Hepatocyte (in vitro differentiated cells): ENCODE data around the gene BRIP1. TPM values are rescaled to one million over a fixed set of nuclear protein-coding genes. Genes with fewer than 3 reads are reported as not detected.
A peak's percentile ranks its signal among the peaks of the same experiment; 100 is the strongest.

ENCODE experiments used
- DNase-seq: peaks from one replicate; pipeline ENCODE4 v3.0.0-alpha.2; 2016; ENCODE audit warnings: low spot score
- H2AFZ ChIP-seq: fragments of 200-600 bp; sonication (generic); 2 replicates; pipeline ENCODE4 v1.6.0; 2016; ENCODE audit warnings: antibody characterized with exemption, mild to moderate bottlenecking
- H3K27ac ChIP-seq: fragments of 200-600 bp; sonication (generic); 2 replicates; pipeline ENCODE4 v1.5.1; 2016; ENCODE audit warnings: mild to moderate bottlenecking
- H3K27me3 ChIP-seq: fragments of 200-600 bp; sonication (generic); 2 replicates; pipeline ENCODE4 v1.6.1; 2016
- H3K36me3 ChIP-seq: fragments of 200-600 bp; sonication (generic); replicated peaks from 2 replicates; pipeline ENCODE4 v1.5.1; 2016; ENCODE audit warnings: low read depth; ENCODE audit not compliant: insufficient read depth
- H3K4me1 ChIP-seq: fragments of 200-600 bp; sonication (generic); 2 replicates; pipeline ENCODE4 v1.5.1; 2016; ENCODE audit warnings: mild to moderate bottlenecking, moderate library complexity; ENCODE audit not compliant: insufficient read depth
- H3K4me2 ChIP-seq: fragments of 200-600 bp; sonication (generic); 2 replicates; pipeline ENCODE4 v1.6.0; 2016
- H3K4me3 ChIP-seq: fragments of 200-600 bp; sonication (generic); 2 replicates; pipeline ENCODE4 v1.5.1; 2016; ENCODE audit warnings: mild to moderate bottlenecking
- H3K79me2 ChIP-seq: fragments of 200-600 bp; sonication (generic); 2 replicates; pipeline ENCODE4 v1.6.0; 2017; ENCODE audit warnings: mild to moderate bottlenecking
- H3K9me2 ChIP-seq: fragments of 200-600 bp; sonication (generic); replicated peaks from 2 replicates; pipeline ENCODE4 v1.6.0; 2017; ENCODE audit warnings: mild to moderate bottlenecking; ENCODE audit not compliant: insufficient read depth
- H3K9me3 ChIP-seq: fragments of 200-600 bp; sonication (generic); 2 replicates; pipeline ENCODE4 v1.5.1; 2016; ENCODE audit warnings: low read depth, mild to moderate bottlenecking
- H4K20me1 ChIP-seq: fragments of 200-600 bp; sonication (generic); 2 replicates; pipeline ENCODE4 v1.6.0; 2016; ENCODE audit warnings: mild to moderate bottlenecking; ENCODE audit not compliant: insufficient read depth, poor library complexity, severe bottlenecking
- EZH2 ChIP-seq: fragments of 200-600 bp; sonication (generic); IDR thresholded peaks from 2 replicates; pipeline ENCODE4 v1.6.1; 2016; ENCODE audit warnings: antibody characterized with exemption, mild to moderate bottlenecking, borderline replicate concordance
- EZH2phosphoT487 ChIP-seq: fragments of 200-600 bp; sonication (generic); IDR thresholded peaks from one replicate; pipeline ENCODE4 v1.6.1; 2018; ENCODE audit warnings: antibody characterized with exemption, mild to moderate bottlenecking, low read depth, moderate library complexity; ENCODE audit not compliant: unreplicated experiment, severe bottlenecking
- WGBS: methylation state at CpG from one replicate; pipeline ENCODE4 v1.1.6; 2016; ENCODE audit warnings: low lambda C conversion rate; ENCODE audit errors: missing lambda C conversion rate; 5-methylcytosine and 5-hydroxymethylcytosine counted together
- polyA plus RNA-seq: library from polyadenylated mRNA; unstranded; fragments of >200 nt; fragmentation: Nextera tagmentation; extraction: Ambion mirVana; gene quantifications from 2 replicates; pipeline ENCODE4 v1.2.1, GENCODE V29; 2016
- total RNA-seq: library from RNA; depleted of rRNA; stranded (reverse); fragments of >200 nt; gene quantifications from 2 replicates; pipeline ENCODE4 v1.2.3, GENCODE V29; 2014
- TF ChIP-seq, protein P1 (sequence below): fragments of 200-600 bp; sonication (generic); IDR thresholded peaks from 2 replicates; pipeline ENCODE4 v1.5.1; 2016; ENCODE audit warnings: antibody characterized with exemption, mild to moderate bottlenecking; ENCODE audit not compliant: poor library complexity

The BRIP1 gene
- total and polyA plus RNA-seq, 2 experiments from 2014 or later = 0.50 to 4.0 TPM

DNA sequence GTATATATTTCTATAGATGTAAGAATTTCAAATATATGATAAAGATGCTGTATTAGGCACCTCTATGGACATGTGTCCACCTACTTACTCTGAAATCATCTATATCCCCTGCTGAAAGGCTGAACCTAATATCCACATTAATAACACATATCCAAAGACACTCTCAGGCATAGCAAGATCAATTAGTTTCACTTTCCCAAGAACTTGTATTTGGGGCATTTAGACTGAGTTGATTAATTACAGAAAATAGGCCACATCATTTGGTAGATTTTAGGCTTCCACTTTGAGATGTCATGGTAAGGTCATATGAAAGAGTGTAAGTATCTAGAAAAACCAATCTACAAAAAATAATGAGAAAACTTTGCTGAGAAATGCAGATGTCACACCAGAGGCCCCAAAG is 45.1 kb downstream of the BRIP1 start:
- Histone ChIP-seq H3K79me2 (no peaks in the 10 kb centered on the region), H3K4me3 (no peak overlapping the region), H3K9me3 (no peaks in the 10 kb centered on the region), H3K27ac (no peak overlapping the region), H3K9me2 (no peaks in the 10 kb centered on the region), H3K4me1 (peaks cover 3% of the 10 kb centered on the region), H3K36me3 (no peaks in the 10 kb centered on the region), H3K27me3 (no peaks in the 10 kb centered on the region), H2AFZ (no peak overlapping the region), H4K20me1 (no peaks in the 10 kb centered on the region), H3K4me2 (no peak overlapping the region)
- no peak for TF ChIP-seq EZH2
- TF ChIP-seq, protein P1, sequence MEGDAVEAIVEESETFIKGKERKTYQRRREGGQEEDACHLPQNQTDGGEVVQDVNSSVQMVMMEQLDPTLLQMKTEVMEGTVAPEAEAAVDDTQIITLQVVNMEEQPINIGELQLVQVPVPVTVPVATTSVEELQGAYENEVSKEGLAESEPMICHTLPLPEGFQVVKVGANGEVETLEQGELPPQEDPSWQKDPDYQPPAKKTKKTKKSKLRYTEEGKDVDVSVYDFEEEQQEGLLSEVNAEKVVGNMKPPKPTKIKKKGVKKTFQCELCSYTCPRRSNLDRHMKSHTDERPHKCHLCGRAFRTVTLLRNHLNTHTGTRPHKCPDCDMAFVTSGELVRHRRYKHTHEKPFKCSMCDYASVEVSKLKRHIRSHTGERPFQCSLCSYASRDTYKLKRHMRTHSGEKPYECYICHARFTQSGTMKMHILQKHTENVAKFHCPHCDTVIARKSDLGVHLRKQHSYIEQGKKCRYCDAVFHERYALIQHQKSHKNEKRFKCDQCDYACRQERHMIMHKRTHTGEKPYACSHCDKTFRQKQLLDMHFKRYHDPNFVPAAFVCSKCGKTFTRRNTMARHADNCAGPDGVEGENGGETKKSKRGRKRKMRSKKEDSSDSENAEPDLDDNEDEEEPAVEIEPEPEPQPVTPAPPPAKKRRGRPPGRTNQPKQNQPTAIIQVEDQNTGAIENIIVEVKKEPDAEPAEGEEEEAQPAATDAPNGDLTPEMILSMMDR = no peak
- TF ChIP-seq EZH2phosphoT487 = no peak
- DNase-seq = no peak

DNA sequence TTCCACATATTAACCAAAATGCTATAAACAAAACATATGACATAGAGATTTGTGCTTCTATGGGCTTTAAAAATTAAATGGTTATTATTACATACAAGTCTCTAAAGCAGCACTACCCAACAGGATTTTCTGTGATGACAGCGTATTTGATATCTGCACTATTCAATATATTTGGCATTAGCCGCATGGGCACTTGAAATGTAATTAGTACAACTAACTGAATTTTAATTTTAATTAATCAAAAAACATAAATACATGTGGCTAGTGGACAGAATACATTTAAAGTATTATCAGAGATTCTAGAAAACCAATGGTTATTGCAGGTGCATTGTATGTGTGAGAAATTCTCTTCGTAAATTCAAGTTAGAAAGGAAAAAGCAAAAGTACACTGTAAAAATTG is 45.9 kb downstream of the BRIP1 start:
- peaks cover 3% of the 10 kb centered on the region for H3K4me1 ChIP-seq

DNA sequence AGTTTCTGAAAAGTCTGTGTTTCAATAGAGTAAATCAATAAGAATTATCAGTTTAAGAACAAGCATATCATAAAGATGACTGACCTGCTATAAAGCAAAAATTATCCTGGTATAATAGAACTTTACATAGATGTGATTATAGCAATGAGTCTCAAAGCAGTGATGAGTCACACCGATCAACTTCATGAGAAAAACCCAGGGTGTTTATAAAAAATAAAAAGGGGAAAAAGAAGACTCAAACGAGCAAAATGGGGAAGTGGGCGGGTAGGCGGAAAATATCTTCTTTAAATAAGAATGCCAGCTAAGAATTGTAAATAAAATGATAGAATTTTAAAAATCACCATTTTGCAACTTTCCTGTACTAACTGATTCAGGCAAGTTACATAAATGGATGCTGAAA is 46.8 kb downstream of the BRIP1 start:
- WGBS = 85% methylated on average over 4 of the region's 4 CpGs
- Histone ChIP-seq H3K79me2 (no peaks in the 10 kb centered on the region), H4K20me1 (no peaks in the 10 kb centered on the region), H3K9me3 (no peaks in the 10 kb centered on the region), H3K27ac (no peak overlapping the region), H3K36me3 (no peaks in the 10 kb centered on the region), H3K4me3 (no peak overlapping the region), H2AFZ (no peak overlapping the region), H3K4me2 (no peak overlapping the region), H3K4me1 (peaks cover 3% of the 10 kb centered on the region), H3K27me3 (no peaks in the 10 kb centered on the region), H3K9me2 (no peaks in the 10 kb centered on the region)
- no peak for DNase-seq
- no peak for TF ChIP-seq EZH2phosphoT487
- no peak for TF ChIP-seq EZH2
- TF ChIP-seq, protein P1 = no peak

More for the DNA sequence above, 45.9 kb downstream of the BRIP1 start:
- Histone ChIP-seq H3K79me2 (no peaks in the 10 kb centered on the region), H2AFZ (no peak overlapping the region), H3K9me3 (no peaks in the 10 kb centered on the region), H3K9me2 (no peaks in the 10 kb centered on the region), H3K36me3 (no peaks in the 10 kb centered on the region), H3K4me3 (no peak overlapping the region), H4K20me1 (no peaks in the 10 kb centered on the region), H3K27me3 (no peaks in the 10 kb centered on the region), H3K27ac (no peak overlapping the region), H3K4me2 (no peak overlapping the region)
- 97% methylated on average over 3 of the region's 3 CpGs for WGBS
- TF ChIP-seq, protein P1 = no peak
- TF ChIP-seq EZH2 = no peak
- no peak for TF ChIP-seq EZH2phosphoT487
- no peak for DNase-seq

DNA sequence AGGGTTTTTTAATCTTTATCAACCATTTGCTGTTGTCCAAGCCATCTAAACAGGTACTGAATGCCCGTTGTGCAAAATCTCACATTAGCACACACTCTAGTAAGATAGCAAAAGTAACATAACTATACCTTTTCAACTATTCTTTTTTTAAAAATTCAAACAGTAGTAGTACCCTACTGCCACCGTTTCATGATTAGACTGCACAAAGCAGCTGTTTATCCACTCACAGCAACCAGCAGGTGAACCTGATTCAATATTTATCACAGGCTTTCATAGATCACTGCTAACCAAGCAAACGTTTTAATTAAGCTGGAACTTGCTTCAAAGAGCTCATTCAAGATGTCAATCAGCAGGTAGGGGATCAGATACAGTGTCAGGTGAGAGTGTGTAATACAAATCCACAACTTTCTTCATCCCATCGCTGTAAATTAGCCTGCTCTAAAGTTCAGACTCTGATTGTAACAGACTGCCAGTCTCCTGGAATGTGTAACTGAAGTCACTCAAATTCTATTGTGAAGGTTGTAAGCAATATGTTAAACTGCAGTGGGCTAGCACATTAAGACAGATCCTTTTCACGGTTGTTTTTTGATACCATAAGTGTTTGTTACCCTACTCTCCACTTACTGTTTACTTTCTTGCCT is 47.3 kb downstream of the BRIP1 start:
- Histone ChIP-seq H3K27me3 (no peaks in the 10 kb centered on the region), H3K4me2 (no peak overlapping the region), H3K79me2 (no peaks in the 10 kb centered on the region), H3K4me1 (peaks cover 3% of the 10 kb centered on the region), H3K27ac (no peak overlapping the region), H3K36me3 (no peaks in the 10 kb centered on the region), H2AFZ (peak overlapping the region; percentile 27), H3K4me3 (no peak overlapping the region), H3K9me3 (no peaks in the 10 kb centered on the region), H4K20me1 (no peaks in the 10 kb centered on the region), H3K9me2 (no peaks in the 10 kb centered on the region)
- TF ChIP-seq, protein P1 = no peak
- TF ChIP-seq EZH2phosphoT487 (no peak), EZH2 (no peak)
- 56% methylated on average over 5 of the region's 5 CpGs for WGBS
- peak; percentile 7 for DNase-seq
